ENCODE results near the gene RPS6KA4.

Gene RPS6KA4

DNA sequence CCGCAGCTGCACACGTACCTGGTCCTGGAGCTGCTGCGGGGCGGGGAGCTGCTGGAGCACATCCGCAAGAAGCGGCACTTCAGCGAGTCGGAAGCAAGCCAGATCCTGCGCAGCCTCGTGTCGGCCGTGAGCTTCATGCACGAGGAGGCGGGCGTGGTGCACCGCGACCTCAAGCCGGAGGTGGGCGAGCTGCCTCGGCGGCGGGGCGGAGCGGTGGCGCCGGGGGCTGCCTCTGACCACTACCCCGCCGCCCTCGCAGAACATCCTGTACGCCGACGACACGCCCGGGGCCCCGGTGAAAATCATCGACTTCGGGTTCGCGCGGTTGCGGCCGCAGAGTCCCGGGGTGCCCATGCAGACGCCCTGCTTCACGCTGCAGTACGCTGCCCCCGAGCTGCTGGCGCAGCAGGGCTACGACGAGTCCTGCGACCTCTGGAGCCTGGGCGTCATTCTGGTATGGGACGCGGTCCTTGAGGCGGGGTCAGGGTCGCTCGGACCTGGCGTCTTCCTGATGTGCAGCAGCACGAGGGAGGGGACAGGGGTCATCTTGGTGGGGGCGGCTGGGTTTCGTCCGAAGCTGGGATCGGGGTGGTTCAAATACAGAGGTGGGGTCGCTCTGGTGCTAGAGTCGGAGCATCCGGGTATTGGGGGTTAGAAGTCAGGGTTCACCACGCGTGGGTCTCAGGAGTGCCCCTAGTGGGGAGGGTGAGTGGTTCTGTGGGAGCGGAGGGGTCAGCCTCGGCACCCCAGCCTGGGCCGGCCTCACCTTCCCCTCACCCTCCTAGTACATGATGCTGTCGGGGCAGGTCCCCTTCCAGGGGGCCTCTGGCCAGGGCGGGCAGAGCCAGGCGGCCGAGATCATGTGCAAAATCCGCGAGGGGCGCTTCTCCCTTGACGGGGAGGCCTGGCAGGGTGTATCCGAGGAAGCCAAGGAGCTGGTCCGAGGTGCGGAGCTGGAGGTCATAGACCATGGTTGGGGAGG is 10.8 kb downstream of the RPS6KA4 start:
- no peak for TF ChIP-seq CTCF (IDR thresholded peaks at IDR 0.05; ENCODE audit: low read depth, low read length, missing control alignments)
- no peak overlapping the region for H3K4me3 ChIP-seq (ENCODE audit: low read depth, low read length)

DNA sequence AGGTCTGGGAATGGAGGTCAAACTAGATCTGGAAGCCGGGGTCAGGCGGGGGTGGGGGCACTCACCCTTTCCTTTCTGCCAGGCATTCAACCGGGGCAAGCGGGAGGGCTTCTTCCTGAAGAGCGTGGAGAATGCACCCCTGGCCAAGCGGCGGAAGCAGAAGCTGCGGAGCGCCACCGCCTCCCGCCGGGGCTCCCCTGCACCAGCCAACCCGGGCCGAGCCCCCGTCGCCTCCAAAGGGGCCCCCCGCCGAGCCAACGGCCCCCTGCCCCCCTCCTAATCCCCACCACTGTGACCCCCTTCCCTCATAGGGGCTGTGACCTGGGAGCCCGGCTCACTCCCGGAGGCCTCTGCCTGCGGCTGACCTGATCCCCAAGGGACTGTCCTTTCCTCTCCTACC is 12.2 kb downstream of the RPS6KA4 start:
- no peak for TF ChIP-seq CTCF (IDR thresholded peaks at IDR 0.05; ENCODE audit: low read depth, low read length, missing control alignments)
- no peak for DNase-seq (ENCODE audit: low read depth)
- no peak overlapping the region for H3K4me3 ChIP-seq (ENCODE audit: low read depth, low read length)

More for the DNA sequence above, 10.8 kb downstream of the RPS6KA4 start:
- DNase-seq (ENCODE audit: low read depth), result no peak

- no peak for TF ChIP-seq CTCF (IDR thresholded peaks at IDR 0.05; ENCODE audit: low read depth, low read length, missing control alignments)
- H3K4me3 ChIP-seq (ENCODE audit: low read depth, low read length), result no peak overlapping the region
These were observed 13.1 kb downstream of the RPS6KA4 start for GRCh38 chr11:64372021-64372420.

GRCh38 chr11:64372802-64373597 is 14.0 kb downstream of the RPS6KA4 start:
- no peak for DNase-seq (ENCODE audit: low read depth)
- no peak overlapping the region for H3K4me3 ChIP-seq (ENCODE audit: low read depth, low read length)
- TF ChIP-seq CTCF (IDR thresholded peaks at IDR 0.05; ENCODE audit: low read depth, low read length, missing control alignments), result no peak

More at GRCh38 chr11:64372021-64372420, 13.1 kb downstream of the RPS6KA4 start:
- DNase-seq (ENCODE audit: low read depth), result no peak

- TF ChIP-seq CTCF (IDR thresholded peaks at IDR 0.05; ENCODE audit: low read depth, low read length, missing control alignments), result no peak
- no peak for DNase-seq (ENCODE audit: low read depth)
- H3K4me3 ChIP-seq (ENCODE audit: low read depth, low read length), result no peak overlapping the region
These were observed 14.6 kb downstream of the RPS6KA4 start for GRCh38 chr11:64373598-64373974.

- TF ChIP-seq CTCF (IDR thresholded peaks at IDR 0.05; ENCODE audit: low read depth, low read length, missing control alignments), result no peak
- H3K4me3 ChIP-seq (ENCODE audit: low read depth, low read length), result no peak overlapping the region
- no peak for DNase-seq (ENCODE audit: low read depth)
These were observed 17.1 kb downstream of the RPS6KA4 start for GRCh38 chr11:64376071-64376470.

All from GM12864 (cell line).